PC-9 (cell line): Measurements from ENCODE around the gene BANF2. TPM values are rescaled to one million over a fixed set of nuclear protein-coding genes. Genes with fewer than 3 reads are reported as not detected.

Source experiments
- BruUV-seq: library from RNA; stranded (reverse); fragments of 400-500 nt; replicated peaks from 2 replicates; lab custom pipeline; 2021; lab: Mats Ljungman, UMichigan
- CTCF ChIA-PET: fragments of 300-600 bp; sonication (Branson Sonifier 250); formaldehyde crosslinking; loops from one replicate; lab custom pipeline; 2022; ENCODE audit warnings: antibody characterized with exemption; lab: Charles Lee
- POLR2A ChIA-PET: fragments of 300-600 bp; sonication (Branson Sonifier 250); formaldehyde crosslinking; loops from one replicate; lab custom pipeline; 2022; ENCODE audit warnings: antibody characterized with exemption; ENCODE audit not compliant: unreplicated experiment; lab: Charles Lee
- DNase-seq, 2 experiments: peaks; one replicate each; pipeline versions ENCODE4 v3.0.0 to v3.0.0-alpha.2; 2015 to 2022; ENCODE audit warnings: mixed read lengths in 1 of 2
- H2AFZ ChIP-seq: fragments of 200-600 bp; sonication (generic); 2 replicates; pipeline ENCODE4 v1.8.1; 2017; ENCODE audit warnings: antibody characterized with exemption
- H3F3A ChIP-seq: fragments of 200-600 bp; sonication (generic); 2 replicates; pipeline ENCODE4 v1.8.1; 2017; ENCODE audit warnings: antibody characterized with exemption, mild to moderate bottlenecking, low read depth; ENCODE audit not compliant: insufficient read depth
- H3K27ac ChIP-seq: fragments of 200-600 bp; sonication (generic); 2 replicates; pipeline ENCODE4 v1.6.1; 2016; ENCODE audit warnings: mixed run types
- H3K27me3 ChIP-seq: fragments of 200-600 bp; sonication (generic); 2 replicates; pipeline ENCODE4 v1.6.1; 2016; ENCODE audit warnings: low read depth, mixed run types; ENCODE audit not compliant: insufficient read depth
- H3K36me3 ChIP-seq: fragments of 200-600 bp; sonication (generic); 2 replicates; pipeline ENCODE4 v1.6.1; 2016; ENCODE audit warnings: low read depth, mixed run types
- H3K4me1 ChIP-seq: fragments of 200-600 bp; sonication (generic); replicated peaks from 2 replicates; pipeline ENCODE4 v1.6.1; 2016; ENCODE audit warnings: mixed run types; ENCODE audit not compliant: insufficient read depth
- H3K4me2 ChIP-seq: fragments of 200-600 bp; sonication (generic); 2 replicates; pipeline ENCODE4 v1.6.1; 2017; ENCODE audit warnings: mixed run types
- H3K4me3 ChIP-seq: fragments of 200-600 bp; sonication (generic); 2 replicates; pipeline ENCODE4 v1.6.1; 2016; ENCODE audit warnings: mixed run types
- H3K79me2 ChIP-seq: fragments of 200-600 bp; sonication (generic); 2 replicates; pipeline ENCODE4 v1.6.1; 2017; ENCODE audit warnings: low read depth, mixed run types
- H3K9me2 ChIP-seq: fragments of 200-600 bp; sonication (generic); 2 replicates; pipeline ENCODE4 v1.8.1; 2017; ENCODE audit warnings: mild to moderate bottlenecking; ENCODE audit not compliant: insufficient read depth
- H3K9me3 ChIP-seq: fragments of 200-600 bp; sonication (generic); 2 replicates; pipeline ENCODE4 v1.8.1; 2016; ENCODE audit warnings: low read depth; ENCODE audit not compliant: insufficient read depth
- H4K20me1 ChIP-seq: fragments of 200-600 bp; sonication (generic); 2 replicates; pipeline ENCODE4 v1.8.1; 2017; ENCODE audit not compliant: insufficient read depth
- EZH2 ChIP-seq: fragments of 200-600 bp; sonication (generic); IDR thresholded peaks from 2 replicates; pipeline ENCODE4 v1.8.0; 2017; ENCODE audit warnings: antibody characterized with exemption, low read depth
- intact Hi-C: fragments of 100-400 bp; cut with micrococcal nuclease; formaldehyde crosslinking; loops from one replicate; pipeline ENCODE4 v1.10.0; 2022; ENCODE audit not compliant: unreplicated experiment
- total RNA-seq: library from RNA; stranded (reverse); gene quantifications from 2 replicates; pipeline ENCODE4 v1.2.3, GENCODE V29; 2021
- TF ChIP-seq, protein P1 (sequence below): fragments of 200-600 bp; sonication (generic); conservative IDR thresholded peaks from 2 replicates; pipeline ENCODE4 v1.6.1; 2017; ENCODE audit warnings: mixed run types, antibody characterized with exemption, mild to moderate bottlenecking, moderate library complexity

The BANF2 gene
- total RNA-seq, 1 experiment from 2014 or later: not detected

DNA sequence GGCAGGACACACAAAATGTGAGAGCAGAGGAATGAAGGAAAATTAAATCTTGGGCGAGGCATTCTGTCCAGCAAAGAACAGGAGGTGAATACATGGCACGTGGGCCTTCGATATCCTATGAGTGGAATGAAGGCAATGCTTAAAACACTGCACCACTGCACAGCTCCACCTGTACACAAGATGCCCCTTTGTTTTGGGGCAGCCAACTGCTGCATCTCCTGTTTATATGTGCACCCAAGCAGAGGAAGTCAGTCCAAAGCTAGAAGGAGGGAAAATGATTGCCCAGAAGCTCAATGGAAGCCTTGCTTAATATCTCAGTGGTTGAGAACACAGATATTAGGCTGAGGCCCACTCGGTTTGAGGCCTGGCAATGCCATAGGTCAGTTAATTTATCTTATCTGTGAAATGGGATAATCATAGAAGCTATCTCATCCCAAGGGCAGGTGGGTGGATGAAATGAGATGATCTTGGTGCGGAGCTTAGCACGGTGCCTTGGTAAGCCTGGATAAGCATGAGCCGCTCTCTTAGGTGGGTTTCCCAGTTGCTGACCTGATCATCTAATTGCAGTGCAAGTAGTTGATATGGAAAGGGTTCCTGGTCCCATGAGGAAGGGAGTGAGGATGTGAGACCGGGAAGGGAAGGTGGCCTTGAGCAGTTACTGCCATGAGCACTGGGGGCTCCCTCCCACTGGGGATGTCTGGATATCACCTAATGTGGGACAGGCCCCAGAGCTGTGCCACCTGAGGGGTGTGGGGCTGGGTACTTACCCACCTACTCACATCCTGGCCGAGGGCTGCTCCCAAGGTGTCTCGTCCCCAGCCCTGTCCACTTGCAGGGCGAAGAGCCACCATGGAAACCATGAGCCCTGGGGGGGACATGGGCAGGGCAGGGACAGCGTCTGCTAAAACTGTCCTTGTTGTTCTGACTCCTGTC is 9.9 kb downstream of the BANF2 start:
- DNase-seq: no peak
- no peaks in the 10 kb centered on the region for H3K4me1 ChIP-seq
- no peaks in the 10 kb centered on the region for H4K20me1 ChIP-seq
- TF ChIP-seq, protein P1, sequence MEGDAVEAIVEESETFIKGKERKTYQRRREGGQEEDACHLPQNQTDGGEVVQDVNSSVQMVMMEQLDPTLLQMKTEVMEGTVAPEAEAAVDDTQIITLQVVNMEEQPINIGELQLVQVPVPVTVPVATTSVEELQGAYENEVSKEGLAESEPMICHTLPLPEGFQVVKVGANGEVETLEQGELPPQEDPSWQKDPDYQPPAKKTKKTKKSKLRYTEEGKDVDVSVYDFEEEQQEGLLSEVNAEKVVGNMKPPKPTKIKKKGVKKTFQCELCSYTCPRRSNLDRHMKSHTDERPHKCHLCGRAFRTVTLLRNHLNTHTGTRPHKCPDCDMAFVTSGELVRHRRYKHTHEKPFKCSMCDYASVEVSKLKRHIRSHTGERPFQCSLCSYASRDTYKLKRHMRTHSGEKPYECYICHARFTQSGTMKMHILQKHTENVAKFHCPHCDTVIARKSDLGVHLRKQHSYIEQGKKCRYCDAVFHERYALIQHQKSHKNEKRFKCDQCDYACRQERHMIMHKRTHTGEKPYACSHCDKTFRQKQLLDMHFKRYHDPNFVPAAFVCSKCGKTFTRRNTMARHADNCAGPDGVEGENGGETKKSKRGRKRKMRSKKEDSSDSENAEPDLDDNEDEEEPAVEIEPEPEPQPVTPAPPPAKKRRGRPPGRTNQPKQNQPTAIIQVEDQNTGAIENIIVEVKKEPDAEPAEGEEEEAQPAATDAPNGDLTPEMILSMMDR: no peak
- TF ChIP-seq EZH2: no peak
- H3K27me3 ChIP-seq: no peaks in the 10 kb centered on the region; the same call in 1 of the 2 replicates
- no peaks in the 10 kb centered on the region for H3K36me3 ChIP-seq
- ChIA-PET POLR2A (no interaction called here), CTCF (interaction anchor here (0.6 to 0.7 kb wide), 2 partner anchors 8 to 26 kb away, joined by 3 read pairs; no protein-coding TSS in a partner anchor)
- intact Hi-C loops: no loop called here
- no peaks in the 10 kb centered on the region for H3K9me2 ChIP-seq
- no peaks in the 10 kb centered on the region for H3F3A ChIP-seq
- BruUV-seq: no TSS peak
- H3K79me2 ChIP-seq: no peaks in the 10 kb centered on the region
- H3K27ac ChIP-seq: no peak overlapping the region
- H3K4me2 ChIP-seq: no peak overlapping the region
- no peak overlapping the region for H3K4me3 ChIP-seq
- no peaks in the 10 kb centered on the region for H3K9me3 ChIP-seq
- no peak overlapping the region for H2AFZ ChIP-seq

DNA sequence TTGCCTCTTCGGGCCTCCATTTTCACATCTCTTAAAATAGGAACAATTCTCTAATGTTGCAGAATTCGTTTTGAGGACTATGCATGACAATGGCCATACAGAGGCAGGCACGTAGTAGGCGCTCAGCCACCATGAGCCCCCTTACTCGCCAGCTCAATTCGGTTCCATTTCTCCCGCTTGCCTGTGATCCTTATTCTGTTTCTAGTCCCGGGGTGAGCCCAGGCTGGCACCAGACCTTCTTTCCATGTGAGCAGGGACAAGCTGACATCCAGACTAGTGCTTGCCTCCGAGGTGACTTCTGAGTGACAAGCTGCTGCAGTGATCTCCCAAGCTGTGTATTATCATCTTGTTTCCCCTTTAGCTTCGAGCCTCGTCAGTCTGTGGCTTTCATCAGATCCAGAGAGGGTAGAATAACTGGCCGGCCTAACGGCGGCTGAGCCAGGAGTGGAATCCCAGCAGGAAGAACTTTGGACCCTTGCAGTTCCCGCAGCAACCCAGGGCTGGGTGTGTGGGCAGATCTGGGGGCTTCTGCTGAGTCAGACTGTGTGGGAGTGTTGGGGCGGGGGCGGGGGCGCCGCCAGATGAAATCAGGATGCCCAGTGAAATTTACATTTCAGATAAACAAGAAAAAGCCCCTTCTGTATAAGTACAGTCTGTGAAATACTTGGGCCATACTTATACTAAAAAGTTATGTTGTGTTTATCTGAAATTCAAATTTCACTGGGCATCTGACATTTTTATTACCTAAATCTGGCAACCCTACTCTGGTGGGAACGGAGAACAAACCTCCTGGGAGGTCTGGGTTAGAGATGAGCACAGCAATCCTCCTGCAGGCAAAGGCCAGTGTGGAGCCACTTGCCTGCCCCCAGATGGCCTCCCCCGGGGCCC is 10.9 kb downstream of the BANF2 start:
- H3K79me2 ChIP-seq: no peaks in the 10 kb centered on the region
- no peak for DNase-seq
- H2AFZ ChIP-seq: no peak overlapping the region
- H3K4me1 ChIP-seq: no peaks in the 10 kb centered on the region
- TF ChIP-seq EZH2: no peak
- TF ChIP-seq, protein P1: no peak
- no peak overlapping the region for H3K27ac ChIP-seq
- no peaks in the 10 kb centered on the region; the same call in 1 of the 2 replicates for H3K27me3 ChIP-seq
- no peaks in the 10 kb centered on the region for H3K36me3 ChIP-seq
- CTCF ChIA-PET: interaction anchor here (0.6 kb wide), 1 partner anchor 27 kb away, joined by 3 read pairs; no protein-coding TSS in a partner anchor
- no peak overlapping the region for H3K4me3 ChIP-seq
- no peaks in the 10 kb centered on the region for H3K9me3 ChIP-seq
- no peaks in the 10 kb centered on the region for H3F3A ChIP-seq
- no TSS peak for BruUV-seq
- no peaks in the 10 kb centered on the region for H3K9me2 ChIP-seq
- POLR2A ChIA-PET: no interaction called here
- intact Hi-C loops: no loop called here
- no peaks in the 10 kb centered on the region for H4K20me1 ChIP-seq
- no peak overlapping the region for H3K4me2 ChIP-seq

DNA sequence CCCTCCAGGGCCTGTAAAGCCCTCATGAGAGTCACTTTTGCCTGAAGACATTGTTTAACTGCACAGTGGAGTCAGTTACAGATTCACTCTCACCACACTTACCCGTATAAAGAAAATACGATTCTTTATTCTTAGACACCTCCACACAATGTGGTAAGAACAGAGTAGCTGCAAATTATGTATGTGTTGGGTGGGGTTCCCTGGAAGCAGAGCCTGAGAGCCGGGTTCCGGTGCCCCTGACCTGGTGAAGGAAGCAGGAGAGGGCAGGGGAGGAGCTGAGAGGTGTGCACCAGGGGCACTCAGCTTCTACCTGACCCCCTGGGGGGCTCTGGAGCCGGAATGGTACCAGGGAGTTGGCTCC is 11.5 kb downstream of the BANF2 start:
- Histone ChIP-seq H3K4me3 (no peak overlapping the region), H3K79me2 (no peaks in the 10 kb centered on the region), H2AFZ (no peak overlapping the region), H3K36me3 (no peaks in the 10 kb centered on the region), H3K4me1 (no peaks in the 10 kb centered on the region), H3K4me2 (no peak overlapping the region), H4K20me1 (no peaks in the 10 kb centered on the region), H3K27ac (no peak overlapping the region), H3K9me3 (no peaks in the 10 kb centered on the region), H3K9me2 (no peaks in the 10 kb centered on the region), H3K27me3 (no peaks in the 10 kb centered on the region; the same call in 1 of the 2 replicates), H3F3A (no peaks in the 10 kb centered on the region)
- intact Hi-C loops: no loop called here
- POLR2A ChIA-PET: no interaction called here
- no peak for TF ChIP-seq EZH2
- TF ChIP-seq, protein P1: no peak
- no TSS peak for BruUV-seq
- no peak for DNase-seq
- CTCF ChIA-PET: no interaction called here
